WTC11 (cell line): ENCODE results near the gene SLCO2A1. TPM values are rescaled to one million over a fixed set of nuclear protein-coding genes. Genes with fewer than 3 reads are reported as not detected.

ENCODE experiments used
- ATAC-seq: fragments of 200-7000 bp; cut with Tn5 transposase; 2 replicates; pipeline ENCODE4 v1.10.0; 2021; ENCODE audit warnings: mild to moderate bottlenecking, moderate library complexity
- CTCF ChIA-PET: fragments of 300-600 bp; sonication (Branson Sonifier 250); formaldehyde crosslinking; loops from one replicate; lab custom pipeline; 2021; ENCODE audit warnings: antibody characterized with exemption; lab: Charles Lee
- POLR2A ChIA-PET: fragments of 350-600 bp; sonication (Branson Sonifier 250); formaldehyde crosslinking; loops from one replicate; lab custom pipeline; 2021; ENCODE audit warnings: antibody characterized with exemption; lab: Charles Lee
- DNase-seq: peaks from one replicate; pipeline ENCODE4 v3.0.0; 2021; ENCODE audit warnings: low spot score
- H3K27ac Mint-ChIP-seq: 2 replicates; pipeline ENCODE4 v1.8.0; 2021; ENCODE audit warnings: mixed read lengths
- H3K27me3 Mint-ChIP-seq: 2 replicates; pipeline ENCODE4 v1.8.0; 2021; ENCODE audit warnings: low read depth, mild to moderate bottlenecking, moderate library complexity, mixed read lengths
- H3K36me3 Mint-ChIP-seq: 2 replicates; pipeline ENCODE4 v1.8.0; 2021; ENCODE audit warnings: mixed read lengths
- H3K4me1 Mint-ChIP-seq: 2 replicates; pipeline ENCODE4 v1.8.0; 2022; ENCODE audit warnings: mixed read lengths
- H3K4me3 Mint-ChIP-seq: 2 replicates; pipeline ENCODE4 v1.8.0; 2021; ENCODE audit warnings: mild to moderate bottlenecking, moderate library complexity, mixed read lengths
- H3K9me3 Mint-ChIP-seq: 2 replicates; pipeline ENCODE4 v1.8.0; 2021; ENCODE audit warnings: mixed read lengths
- ATF6 ChIP-seq: sonication (generic); formaldehyde crosslinking; IDR thresholded peaks from 2 replicates; pipeline ENCODE4 v1.8.1; 2023; ENCODE audit warnings: mild to moderate bottlenecking, missing genetic modification reagents
- CREB1 ChIP-seq: sonication (generic); formaldehyde crosslinking; IDR thresholded peaks from 2 replicates; pipeline ENCODE4 v1.8.0; 2023; ENCODE audit warnings: mild to moderate bottlenecking, missing genetic modification reagents
- EMX1 ChIP-seq: fragments of 250-450 bp; sonication (Bioruptor Pico); IDR thresholded peaks from 2 replicates; pipeline ENCODE4 v1.8.0; 2021; ENCODE audit warnings: mild to moderate bottlenecking
- FOXJ3 ChIP-seq: sonication (generic); formaldehyde crosslinking; IDR thresholded peaks from 2 replicates; pipeline ENCODE4 v1.9.0; 2021; ENCODE audit warnings: missing genetic modification reagents, mild to moderate bottlenecking, borderline replicate concordance
- GRHL2 ChIP-seq: fragments of 250-450 bp; sonication (Bioruptor Pico); IDR thresholded peaks from 2 replicates; pipeline ENCODE4 v1.8.0; 2022; ENCODE audit warnings: mild to moderate bottlenecking, moderate library complexity; ENCODE audit not compliant: insufficient replicate concordance, severe bottlenecking
- SP1 ChIP-seq: sonication (generic); formaldehyde crosslinking; conservative IDR thresholded peaks from 2 replicates; pipeline ENCODE4 v1.8.1; 2022; ENCODE audit warnings: missing genetic modification reagents
- ZNF121 ChIP-seq: sonication (generic); formaldehyde crosslinking; IDR thresholded peaks from 2 replicates; pipeline ENCODE4 v1.8.0; 2023; ENCODE audit warnings: missing genetic modification reagents
- ZNF512 ChIP-seq: sonication (generic); formaldehyde crosslinking; IDR thresholded peaks from 2 replicates; pipeline ENCODE4 v1.8.1; 2022; ENCODE audit warnings: missing genetic modification reagents, borderline replicate concordance
- total RNA-seq: library from RNA; stranded (reverse); gene quantifications from 3 replicates; pipeline ENCODE4 v1.2.3, GENCODE V29; 2021
- TF ChIP-seq, protein P1 (sequence below): sonication (generic); formaldehyde crosslinking; IDR thresholded peaks from 2 replicates; pipeline ENCODE4 v1.8.1; 2023; ENCODE audit warnings: mild to moderate bottlenecking, missing genetic modification reagents, moderate library complexity
- TF ChIP-seq, protein P2 (sequence below): sonication (generic); formaldehyde crosslinking; IDR thresholded peaks from 2 replicates; pipeline ENCODE4 v1.8.1; 2022; ENCODE audit warnings: low read depth, mild to moderate bottlenecking, moderate library complexity, missing genetic modification reagents, borderline replicate concordance
- TF ChIP-seq, protein P3 (sequence below): sonication (generic); formaldehyde crosslinking; conservative IDR thresholded peaks from 2 replicates; pipeline ENCODE4 v1.8.1; 2023; ENCODE audit warnings: mild to moderate bottlenecking, low read depth, missing genetic modification reagents, moderate library complexity

SLCO2A1 gene
- total RNA-seq, 1 experiment from 2014 or later, result 3.3 TPM

- 0 out of 2 replicates have a peak, but pooled peaks have one; percentile 39 for TF ChIP-seq ATF6 (CRISPR knock-in tag)
- peak; percentile 23; the same call in 1 of the 2 replicates for TF ChIP-seq SP1 (CRISPR knock-in tag)
Observed at GRCh38 chr3:133894353-133895207, 135.1 kb downstream of the SLCO2A1 start (continued).

DNA sequence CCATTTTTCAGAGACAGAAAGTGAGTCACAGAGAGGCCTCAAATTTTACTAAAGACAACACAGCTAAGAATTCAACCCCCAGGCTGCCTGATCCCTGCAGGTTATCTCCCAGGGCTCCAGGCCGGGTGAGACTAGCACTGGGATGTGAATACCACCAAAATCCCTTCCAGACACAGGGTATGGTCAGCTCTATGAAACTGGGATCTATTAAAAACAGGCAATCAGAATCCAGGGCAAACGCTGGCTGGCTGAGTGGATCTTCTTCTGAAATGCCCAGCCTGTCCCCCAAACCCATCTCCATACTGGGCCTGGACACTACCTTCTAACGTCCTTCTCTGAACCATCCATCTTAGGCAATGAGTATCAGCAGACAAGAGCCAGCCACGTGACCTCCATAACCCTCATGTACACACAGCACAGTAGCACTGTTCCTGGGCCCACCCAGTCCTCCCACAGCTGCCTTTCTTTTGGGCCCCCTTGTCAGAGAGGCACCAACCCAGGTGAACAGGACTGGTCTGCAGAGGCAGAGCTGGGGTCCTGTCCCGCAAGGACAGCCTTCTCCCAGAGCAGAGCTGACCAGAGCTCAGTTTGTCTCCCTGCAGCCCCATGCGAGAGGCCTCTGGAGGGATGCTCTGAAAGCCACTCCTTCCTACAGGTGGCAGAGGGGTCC, 135.9 kb downstream of the SLCO2A1 start:
- H3K27ac Mint-ChIP-seq, result no peak overlapping the region
- ChIA-PET POLR2A (interaction anchor here (0.7 kb wide), 1 partner anchor 19 kb away, joined by 4 read pairs; no protein-coding TSS in a partner anchor), CTCF (interaction anchor here (1.0 to 1.9 kb wide), 3 partner anchors 28 to 76 kb away, joined by 3 to 6 read pairs (median 3); no protein-coding TSS in a partner anchor)
- peak overlapping the region; percentile 74 for H3K4me3 Mint-ChIP-seq
- H3K27me3 Mint-ChIP-seq, result peaks cover 49% of the 10 kb centered on the region
- H3K9me3 Mint-ChIP-seq, result no peaks in the 10 kb centered on the region
- DNase-seq (no peak), ATAC-seq (no peak)
- H3K36me3 Mint-ChIP-seq, result no peaks in the 10 kb centered on the region
- H3K4me1 Mint-ChIP-seq, result peaks cover 13% of the 10 kb centered on the region
- TF ChIP-seq, protein P1, sequence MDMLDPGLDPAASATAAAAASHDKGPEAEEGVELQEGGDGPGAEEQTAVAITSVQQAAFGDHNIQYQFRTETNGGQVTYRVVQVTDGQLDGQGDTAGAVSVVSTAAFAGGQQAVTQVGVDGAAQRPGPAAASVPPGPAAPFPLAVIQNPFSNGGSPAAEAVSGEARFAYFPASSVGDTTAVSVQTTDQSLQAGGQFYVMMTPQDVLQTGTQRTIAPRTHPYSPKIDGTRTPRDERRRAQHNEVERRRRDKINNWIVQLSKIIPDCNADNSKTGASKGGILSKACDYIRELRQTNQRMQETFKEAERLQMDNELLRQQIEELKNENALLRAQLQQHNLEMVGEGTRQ (CRISPR knock-in tag), result no peak
- no peak for TF ChIP-seq GRHL2 (CRISPR knock-in tag)
- no peak for TF ChIP-seq ZNF512 (CRISPR knock-in tag)
- TF ChIP-seq FOXJ3, result no peak
- TF ChIP-seq, protein P2, sequence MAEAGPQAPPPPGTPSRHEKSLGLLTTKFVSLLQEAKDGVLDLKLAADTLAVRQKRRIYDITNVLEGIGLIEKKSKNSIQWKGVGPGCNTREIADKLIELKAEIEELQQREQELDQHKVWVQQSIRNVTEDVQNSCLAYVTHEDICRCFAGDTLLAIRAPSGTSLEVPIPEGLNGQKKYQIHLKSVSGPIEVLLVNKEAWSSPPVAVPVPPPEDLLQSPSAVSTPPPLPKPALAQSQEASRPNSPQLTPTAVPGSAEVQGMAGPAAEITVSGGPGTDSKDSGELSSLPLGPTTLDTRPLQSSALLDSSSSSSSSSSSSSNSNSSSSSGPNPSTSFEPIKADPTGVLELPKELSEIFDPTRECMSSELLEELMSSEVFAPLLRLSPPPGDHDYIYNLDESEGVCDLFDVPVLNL, result no peak
- TF ChIP-seq ZNF121 (CRISPR knock-in tag), result no peak
- TF ChIP-seq EMX1 (CRISPR knock-in tag), result no peak
- no peak for TF ChIP-seq CREB1 (CRISPR knock-in tag)
- TF ChIP-seq, protein P3, sequence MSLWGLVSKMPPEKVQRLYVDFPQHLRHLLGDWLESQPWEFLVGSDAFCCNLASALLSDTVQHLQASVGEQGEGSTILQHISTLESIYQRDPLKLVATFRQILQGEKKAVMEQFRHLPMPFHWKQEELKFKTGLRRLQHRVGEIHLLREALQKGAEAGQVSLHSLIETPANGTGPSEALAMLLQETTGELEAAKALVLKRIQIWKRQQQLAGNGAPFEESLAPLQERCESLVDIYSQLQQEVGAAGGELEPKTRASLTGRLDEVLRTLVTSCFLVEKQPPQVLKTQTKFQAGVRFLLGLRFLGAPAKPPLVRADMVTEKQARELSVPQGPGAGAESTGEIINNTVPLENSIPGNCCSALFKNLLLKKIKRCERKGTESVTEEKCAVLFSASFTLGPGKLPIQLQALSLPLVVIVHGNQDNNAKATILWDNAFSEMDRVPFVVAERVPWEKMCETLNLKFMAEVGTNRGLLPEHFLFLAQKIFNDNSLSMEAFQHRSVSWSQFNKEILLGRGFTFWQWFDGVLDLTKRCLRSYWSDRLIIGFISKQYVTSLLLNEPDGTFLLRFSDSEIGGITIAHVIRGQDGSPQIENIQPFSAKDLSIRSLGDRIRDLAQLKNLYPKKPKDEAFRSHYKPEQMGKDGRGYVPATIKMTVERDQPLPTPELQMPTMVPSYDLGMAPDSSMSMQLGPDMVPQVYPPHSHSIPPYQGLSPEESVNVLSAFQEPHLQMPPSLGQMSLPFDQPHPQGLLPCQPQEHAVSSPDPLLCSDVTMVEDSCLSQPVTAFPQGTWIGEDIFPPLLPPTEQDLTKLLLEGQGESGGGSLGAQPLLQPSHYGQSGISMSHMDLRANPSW (CRISPR knock-in tag), result no peak
